C4-2B (cell line): ENCODE data around the gene DDX18.

Experiments
- ZFX ChIP-seq: fragments of 450-650 bp; IDR thresholded peaks from 2 replicates; pipeline ENCODE4 v1.6.1; 2017
- TF ChIP-seq, protein P1 (sequence below): fragments of 450-650 bp; conservative IDR thresholded peaks from 2 replicates; pipeline ENCODE4 v1.5.1; 2017; ENCODE audit warnings: mild to moderate bottlenecking

DNA sequence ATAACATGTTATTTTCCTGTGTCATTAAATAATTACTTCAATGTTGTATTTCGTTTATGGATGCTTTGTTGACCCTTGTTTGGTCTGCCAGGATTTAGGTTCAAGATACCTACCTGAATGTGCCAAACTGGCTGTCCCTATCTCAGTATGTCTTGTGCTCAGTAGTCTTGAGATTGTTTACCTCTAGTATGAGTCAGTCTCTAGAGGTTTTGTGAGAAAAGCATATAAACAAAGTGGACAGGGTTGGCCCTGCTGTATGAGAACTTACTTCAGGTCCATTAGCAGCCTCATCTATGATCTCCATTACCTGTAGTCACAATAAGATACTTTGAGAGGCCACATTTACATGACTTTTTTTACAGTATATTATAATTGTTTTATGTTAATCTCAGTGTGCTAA, 17.8 kb downstream of the DDX18 start:
- TF ChIP-seq, protein P1, sequence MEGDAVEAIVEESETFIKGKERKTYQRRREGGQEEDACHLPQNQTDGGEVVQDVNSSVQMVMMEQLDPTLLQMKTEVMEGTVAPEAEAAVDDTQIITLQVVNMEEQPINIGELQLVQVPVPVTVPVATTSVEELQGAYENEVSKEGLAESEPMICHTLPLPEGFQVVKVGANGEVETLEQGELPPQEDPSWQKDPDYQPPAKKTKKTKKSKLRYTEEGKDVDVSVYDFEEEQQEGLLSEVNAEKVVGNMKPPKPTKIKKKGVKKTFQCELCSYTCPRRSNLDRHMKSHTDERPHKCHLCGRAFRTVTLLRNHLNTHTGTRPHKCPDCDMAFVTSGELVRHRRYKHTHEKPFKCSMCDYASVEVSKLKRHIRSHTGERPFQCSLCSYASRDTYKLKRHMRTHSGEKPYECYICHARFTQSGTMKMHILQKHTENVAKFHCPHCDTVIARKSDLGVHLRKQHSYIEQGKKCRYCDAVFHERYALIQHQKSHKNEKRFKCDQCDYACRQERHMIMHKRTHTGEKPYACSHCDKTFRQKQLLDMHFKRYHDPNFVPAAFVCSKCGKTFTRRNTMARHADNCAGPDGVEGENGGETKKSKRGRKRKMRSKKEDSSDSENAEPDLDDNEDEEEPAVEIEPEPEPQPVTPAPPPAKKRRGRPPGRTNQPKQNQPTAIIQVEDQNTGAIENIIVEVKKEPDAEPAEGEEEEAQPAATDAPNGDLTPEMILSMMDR = no peak
- TF ChIP-seq ZFX = no peak
